T-helper 2 cell treated with Interferon-gamma antibody and Interleukin-4, amounts not matched to agents 5 μg/mL and 100 μg/mL, for 36 hours (primary cell): ENCODE measurements around the gene TRAPPC2L.

ENCODE experiments used
- DNase-seq: peaks from one replicate; pipeline ENCODE4 v3.0.0; 2021; ENCODE audit warnings: low spot score
- H3K27ac Mint-ChIP-seq: one replicate; pipeline ENCODE4 v1.8.0; 2021; ENCODE audit warnings: mild to moderate bottlenecking, mixed read lengths
- H3K27me3 Mint-ChIP-seq: one replicate; pipeline ENCODE4 v1.8.0; 2021; ENCODE audit warnings: low read depth, mixed read lengths
- H3K36me3 Mint-ChIP-seq: one replicate; pipeline ENCODE4 v1.8.0; 2021; ENCODE audit warnings: low read depth, mixed read lengths
- H3K4me1 Mint-ChIP-seq: one replicate; pipeline ENCODE4 v1.8.0; 2021; ENCODE audit warnings: low read depth, mixed read lengths
- H3K4me3 Mint-ChIP-seq: one replicate; pipeline ENCODE4 v1.8.0; 2022; ENCODE audit warnings: mild to moderate bottlenecking, moderate library complexity, mixed read lengths
- H3K9me3 Mint-ChIP-seq: one replicate; pipeline ENCODE4 v1.8.0; 2021; ENCODE audit warnings: mixed read lengths

Gene TRAPPC2L

DNA sequence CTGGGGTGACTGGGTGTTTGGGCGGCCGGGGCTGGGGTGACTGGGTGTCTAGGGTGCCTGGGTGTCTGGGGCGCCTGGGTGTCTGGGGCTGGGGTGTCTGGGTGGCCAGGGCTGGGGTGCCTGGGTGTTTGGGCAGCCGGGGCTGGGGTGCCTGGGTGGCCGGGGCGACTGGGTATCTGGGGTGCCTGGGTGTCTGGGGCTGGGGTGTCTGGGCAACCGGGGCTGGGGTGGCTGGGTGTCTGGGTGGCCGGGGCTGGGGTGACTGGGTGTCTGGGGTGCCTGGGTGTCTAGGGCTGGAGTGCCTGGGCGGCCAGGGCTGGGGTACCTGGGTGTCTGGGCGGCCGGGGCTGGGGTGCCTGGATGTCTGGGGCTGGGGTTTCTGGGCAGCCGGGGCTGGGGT is 31.8 kb upstream of the TRAPPC2L start:
- no peak overlapping the region for H3K4me3 Mint-ChIP-seq
- H3K9me3 Mint-ChIP-seq: no peaks in the 10 kb centered on the region
- no peaks in the 10 kb centered on the region for H3K4me1 Mint-ChIP-seq
- DNase-seq: no peak
- H3K27ac Mint-ChIP-seq: no peak overlapping the region
- H3K27me3 Mint-ChIP-seq: no peaks in the 10 kb centered on the region
- H3K36me3 Mint-ChIP-seq: no peaks in the 10 kb centered on the region

DNA sequence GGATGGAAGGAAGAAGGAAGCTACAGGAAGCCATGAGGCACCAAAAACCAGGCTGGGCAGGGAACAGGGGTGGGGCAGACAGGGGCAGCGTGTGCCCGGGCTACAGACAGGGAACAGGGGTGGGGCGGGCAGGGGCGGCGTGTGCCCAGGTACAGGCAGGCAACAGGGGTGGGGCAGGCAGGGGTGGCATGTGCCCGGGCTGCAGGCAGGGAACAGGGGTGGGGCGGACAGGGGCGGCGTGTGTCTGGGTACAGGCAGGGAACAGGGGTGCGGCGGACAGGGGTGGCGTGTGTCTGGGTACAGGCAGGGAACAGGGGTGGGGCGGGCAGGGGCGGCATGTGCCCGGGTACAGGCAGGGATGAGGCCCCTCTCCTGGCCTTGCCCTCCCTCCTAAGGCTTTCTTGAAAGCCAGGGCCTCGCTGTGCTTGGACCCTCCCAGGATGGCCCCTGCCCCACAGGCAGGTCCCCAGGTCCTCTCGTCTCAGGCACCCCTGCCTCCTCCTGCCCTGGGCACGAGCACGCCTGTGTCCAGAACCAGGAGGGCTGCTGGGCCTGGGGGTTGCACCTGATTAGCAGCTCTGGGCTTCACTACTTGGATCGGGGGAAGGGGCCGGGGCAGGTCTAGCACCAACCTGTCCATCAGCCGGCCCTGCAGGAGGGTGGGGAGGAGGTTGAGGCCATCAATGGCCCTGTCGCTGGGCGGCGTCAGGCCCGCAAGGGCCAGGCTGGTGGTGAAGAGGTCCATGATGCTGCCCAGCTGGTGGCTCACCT is 30.7 kb upstream of the TRAPPC2L start:
- DNase-seq: no peak
- Mint-ChIP-seq H3K36me3 (no peaks in the 10 kb centered on the region), H3K27ac (no peak overlapping the region), H3K9me3 (no peaks in the 10 kb centered on the region), H3K4me3 (no peak overlapping the region), H3K4me1 (no peaks in the 10 kb centered on the region), H3K27me3 (no peaks in the 10 kb centered on the region)

- Mint-ChIP-seq H3K36me3 (no peaks in the 10 kb centered on the region), H3K4me1 (no peaks in the 10 kb centered on the region), H3K4me3 (no peak overlapping the region), H3K27ac (no peak overlapping the region), H3K9me3 (no peaks in the 10 kb centered on the region), H3K27me3 (no peaks in the 10 kb centered on the region)
- no peak for DNase-seq
Measured at GRCh38 chr16:88827727-88828126, 29.2 kb upstream of the TRAPPC2L start.

- no peaks in the 10 kb centered on the region for H3K27me3 Mint-ChIP-seq
- no peaks in the 10 kb centered on the region for H3K36me3 Mint-ChIP-seq
- no peak overlapping the region for H3K4me3 Mint-ChIP-seq
- no peaks in the 10 kb centered on the region for H3K4me1 Mint-ChIP-seq
- H3K27ac Mint-ChIP-seq: no peak overlapping the region
- H3K9me3 Mint-ChIP-seq: no peaks in the 10 kb centered on the region
- no peak for DNase-seq
Measured at GRCh38 chr16:88828711-88829110, 28.2 kb upstream of the TRAPPC2L start.

GRCh38 chr16:88830258-88830657 is 26.7 kb upstream of the TRAPPC2L start:
- Mint-ChIP-seq H3K4me1 (no peaks in the 10 kb centered on the region), H3K4me3 (no peak overlapping the region), H3K27me3 (no peaks in the 10 kb centered on the region), H3K36me3 (no peaks in the 10 kb centered on the region), H3K9me3 (no peaks in the 10 kb centered on the region), H3K27ac (no peak overlapping the region)
- DNase-seq: no peak

GRCh38 chr16:88830783-88831182 is 26.1 kb upstream of the TRAPPC2L start:
- Mint-ChIP-seq H3K27ac (no peak overlapping the region), H3K9me3 (no peaks in the 10 kb centered on the region), H3K27me3 (no peaks in the 10 kb centered on the region), H3K4me1 (no peaks in the 10 kb centered on the region), H3K36me3 (no peaks in the 10 kb centered on the region), H3K4me3 (no peak overlapping the region)
- DNase-seq: no peak

- no peaks in the 10 kb centered on the region for H3K36me3 Mint-ChIP-seq
- H3K4me1 Mint-ChIP-seq: no peaks in the 10 kb centered on the region
- H3K27me3 Mint-ChIP-seq: no peaks in the 10 kb centered on the region
- H3K4me3 Mint-ChIP-seq: no peak overlapping the region
- no peak for DNase-seq
- H3K9me3 Mint-ChIP-seq: no peaks in the 10 kb centered on the region
- H3K27ac Mint-ChIP-seq: no peak overlapping the region
Measured at GRCh38 chr16:88831838-88832237, 25.1 kb upstream of the TRAPPC2L start.

DNA sequence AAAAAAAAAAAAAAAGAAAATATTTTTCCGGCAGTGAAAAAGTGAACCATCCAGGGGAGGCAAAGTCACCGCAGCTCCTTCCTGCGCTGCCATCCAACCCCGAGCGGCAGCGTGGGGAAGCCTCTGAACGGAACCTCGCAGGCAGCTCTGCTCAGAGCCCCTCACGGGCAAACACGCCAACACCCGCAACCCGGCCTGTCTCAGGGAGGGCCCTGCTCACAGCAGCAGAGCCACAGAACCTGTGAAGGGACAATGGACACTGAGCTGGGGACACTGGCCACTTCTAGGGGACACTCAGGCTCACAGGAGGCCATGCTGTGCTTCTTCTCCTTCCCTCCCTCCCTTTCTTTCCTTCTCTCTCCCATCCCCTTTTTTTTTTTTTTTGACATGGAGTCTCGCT is 23.8 kb upstream of the TRAPPC2L start:
- H3K9me3 Mint-ChIP-seq: no peaks in the 10 kb centered on the region
- no peaks in the 10 kb centered on the region for H3K27me3 Mint-ChIP-seq
- no peak for DNase-seq
- no peak overlapping the region for H3K27ac Mint-ChIP-seq
- H3K4me1 Mint-ChIP-seq: no peaks in the 10 kb centered on the region
- no peak overlapping the region for H3K4me3 Mint-ChIP-seq
- H3K36me3 Mint-ChIP-seq: no peaks in the 10 kb centered on the region

- Mint-ChIP-seq H3K36me3 (no peaks in the 10 kb centered on the region), H3K27me3 (no peaks in the 10 kb centered on the region), H3K4me1 (no peaks in the 10 kb centered on the region), H3K4me3 (no peak overlapping the region), H3K27ac (no peak overlapping the region), H3K9me3 (no peaks in the 10 kb centered on the region)
- DNase-seq: no peak
Measured at GRCh38 chr16:88834670-88835069, 22.3 kb upstream of the TRAPPC2L start.

DNA sequence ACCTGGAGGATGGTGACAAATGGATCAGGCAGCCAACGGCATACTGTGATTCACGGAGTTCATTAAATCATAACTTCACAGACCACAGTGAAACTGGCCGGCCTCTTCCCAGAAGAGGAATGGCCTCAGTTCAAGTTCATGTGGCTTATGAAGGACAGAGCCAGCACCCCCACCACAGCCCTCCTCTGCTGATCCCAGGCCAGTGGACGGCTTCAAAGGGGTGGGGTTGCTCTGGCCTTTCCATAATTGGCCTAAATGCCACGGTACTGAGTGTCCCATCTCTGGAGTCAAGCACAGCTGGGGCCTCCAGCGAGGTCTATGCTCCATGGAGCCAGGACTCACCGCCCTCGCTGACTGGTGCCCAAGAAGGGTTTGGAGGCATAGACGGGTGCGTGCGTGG is 21.5 kb upstream of the TRAPPC2L start:
- DNase-seq: no peak
- H3K4me3 Mint-ChIP-seq: no peak overlapping the region
- no peak overlapping the region for H3K27ac Mint-ChIP-seq
- H3K27me3 Mint-ChIP-seq: no peaks in the 10 kb centered on the region
- no peaks in the 10 kb centered on the region for H3K9me3 Mint-ChIP-seq
- H3K36me3 Mint-ChIP-seq: no peaks in the 10 kb centered on the region
- H3K4me1 Mint-ChIP-seq: no peaks in the 10 kb centered on the region

- H3K4me3 Mint-ChIP-seq: no peak overlapping the region
- no peaks in the 10 kb centered on the region for H3K9me3 Mint-ChIP-seq
- H3K4me1 Mint-ChIP-seq: no peaks in the 10 kb centered on the region
- no peaks in the 10 kb centered on the region for H3K27me3 Mint-ChIP-seq
- no peaks in the 10 kb centered on the region for H3K36me3 Mint-ChIP-seq
- H3K27ac Mint-ChIP-seq: no peak overlapping the region
- DNase-seq: no peak
Measured at GRCh38 chr16:88835818-88836217, 21.1 kb upstream of the TRAPPC2L start.

DNA sequence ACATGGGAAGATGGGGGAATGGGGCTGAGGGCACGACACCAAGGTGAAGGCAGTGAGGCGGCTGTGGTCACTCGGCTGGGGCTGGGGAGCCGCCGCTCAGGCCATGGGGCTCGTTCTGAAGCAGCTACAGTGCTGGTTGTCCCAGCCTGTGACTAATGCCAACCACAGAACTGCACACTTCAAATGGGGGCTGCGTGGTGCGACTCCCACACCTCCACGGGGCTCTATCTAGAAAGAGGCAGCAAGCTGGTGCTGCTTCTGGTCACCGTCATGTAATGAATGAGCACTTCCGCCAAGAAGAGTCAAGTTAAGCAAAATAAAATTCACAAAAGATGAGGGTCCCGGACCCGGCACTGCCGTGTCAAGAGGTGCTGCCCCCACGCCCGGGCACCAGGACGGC is 20.1 kb upstream of the TRAPPC2L start:
- no peaks in the 10 kb centered on the region for H3K36me3 Mint-ChIP-seq
- no peak overlapping the region for H3K4me3 Mint-ChIP-seq
- no peaks in the 10 kb centered on the region for H3K4me1 Mint-ChIP-seq
- H3K27ac Mint-ChIP-seq: no peak overlapping the region
- DNase-seq: no peak
- H3K9me3 Mint-ChIP-seq: no peaks in the 10 kb centered on the region
- no peaks in the 10 kb centered on the region for H3K27me3 Mint-ChIP-seq

- no peak for DNase-seq
- no peaks in the 10 kb centered on the region for H3K4me1 Mint-ChIP-seq
- no peak overlapping the region for H3K4me3 Mint-ChIP-seq
- no peak overlapping the region for H3K27ac Mint-ChIP-seq
- no peaks in the 10 kb centered on the region for H3K27me3 Mint-ChIP-seq
- no peaks in the 10 kb centered on the region for H3K9me3 Mint-ChIP-seq
- no peaks in the 10 kb centered on the region for H3K36me3 Mint-ChIP-seq
Measured at GRCh38 chr16:88837806-88838205, 19.1 kb upstream of the TRAPPC2L start.

DNA sequence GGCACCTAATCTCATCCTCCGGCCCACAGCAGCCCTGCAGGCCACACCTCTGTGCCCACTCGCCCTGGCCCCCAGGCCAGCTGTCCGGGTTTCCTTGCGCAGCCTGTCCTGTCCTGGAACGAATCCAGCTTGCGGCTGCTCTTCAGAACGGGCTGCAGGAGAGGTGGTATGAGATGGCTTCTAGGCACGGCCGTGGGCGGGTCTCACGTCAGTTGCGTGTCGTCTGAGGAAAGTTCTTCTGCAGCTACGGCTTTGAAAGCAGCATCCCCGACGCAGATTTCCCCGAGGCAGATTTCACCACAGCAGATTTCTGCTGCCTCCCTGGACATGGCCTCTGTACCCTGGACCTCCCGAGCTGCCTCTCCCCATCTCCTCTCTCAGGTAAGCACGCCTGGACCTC is 18.4 kb upstream of the TRAPPC2L start:
- H3K4me3 Mint-ChIP-seq: no peak overlapping the region
- no peak for DNase-seq
- no peaks in the 10 kb centered on the region for H3K4me1 Mint-ChIP-seq
- H3K27ac Mint-ChIP-seq: no peak overlapping the region
- H3K36me3 Mint-ChIP-seq: no peaks in the 10 kb centered on the region
- H3K27me3 Mint-ChIP-seq: no peaks in the 10 kb centered on the region
- no peaks in the 10 kb centered on the region for H3K9me3 Mint-ChIP-seq

DNA sequence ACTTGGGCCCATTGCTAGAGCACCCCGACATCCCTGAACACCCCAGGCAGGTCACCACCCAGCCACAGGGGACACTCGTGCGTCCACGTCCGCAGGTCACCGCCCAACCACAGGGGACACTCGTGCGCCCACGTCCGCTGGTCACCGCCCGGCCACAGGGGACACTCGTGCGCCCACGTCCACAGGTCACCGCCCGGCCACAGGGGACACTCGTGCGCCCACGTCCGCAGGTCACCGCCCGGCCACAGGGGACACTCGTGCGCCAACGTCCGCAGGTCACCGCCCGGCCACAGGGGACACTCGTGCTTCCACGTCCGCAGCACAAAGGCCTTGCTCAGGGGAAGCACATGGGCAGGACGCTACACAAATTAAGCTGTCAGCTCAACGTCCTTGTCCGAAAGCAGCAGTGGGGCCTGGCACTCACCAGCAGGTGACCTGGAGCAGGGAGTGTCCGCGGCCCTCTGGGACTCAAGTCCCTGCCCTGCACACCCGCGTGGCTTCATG is 17.8 kb upstream of the TRAPPC2L start:
- no peak overlapping the region for H3K4me3 Mint-ChIP-seq

More for the DNA sequence above, 17.8 kb upstream of the TRAPPC2L start:
- no peaks in the 10 kb centered on the region for H3K27me3 Mint-ChIP-seq
- no peaks in the 10 kb centered on the region for H3K9me3 Mint-ChIP-seq
- H3K36me3 Mint-ChIP-seq: no peaks in the 10 kb centered on the region
- no peaks in the 10 kb centered on the region for H3K4me1 Mint-ChIP-seq
- no peak for DNase-seq
- no peak overlapping the region for H3K27ac Mint-ChIP-seq
